DMS 273 (cell line): Measurements from ENCODE around the gene TRIM72.
A peak's percentile ranks its signal among the peaks of the same experiment; 100 is the strongest.
"Not testable (repeated sequence)": the region's sequence is repeated elsewhere in the genome, so short reads cannot be mapped to it uniquely, and the experiment has no call there.

Source experiments
- DNase-seq: peaks from one replicate; lab custom pipeline; 2025; ENCODE audit not compliant: unreplicated experiment; lab: John Stamatoyannopoulos, UW

TRIM72 gene

GRCh38 chr16:31213877-31214707 lies at the start of gene TRIM72:
Gene TRIM72 (plus strand): TSS chr16:31214119. CDS start chr16:31214739, 620 bp downstream.
- DNase-seq: no peak

- DNase-seq: no peak
Observed at GRCh38 chr16:31167315-31167714, 46.6 kb upstream of the TRIM72 start.

GRCh38 chr16:31168848-31169247 lies 45.1 kb upstream of the TRIM72 start:
- no peak for DNase-seq

- DNase-seq: not testable (repeated sequence)
Observed at GRCh38 chr16:31170048-31170447, 43.9 kb upstream of the TRIM72 start.

- no peak for DNase-seq
Observed at GRCh38 chr16:31177136-31177535, 36.8 kb upstream of the TRIM72 start.

- DNase-seq: no peak
Observed at GRCh38 chr16:31179219-31179746, 34.6 kb upstream of the TRIM72 start.

- DNase-seq: peak; percentile 94
Observed at GRCh38 chr16:31179747-31180459, 34.0 kb upstream of the TRIM72 start, which contains the start of gene FUS. Gene FUS (plus strand): TSS chr16:31180139. CDS start chr16:31180215, 76 bp downstream.

GRCh38 chr16:31181102-31181830 lies 32.7 kb upstream of the TRIM72 start:
- no peak for DNase-seq

GRCh38 chr16:31182391-31182790 lies 31.5 kb upstream of the TRIM72 start:
- no peak for DNase-seq

GRCh38 chr16:31183432-31184428 lies 30.2 kb upstream of the TRIM72 start:
- no peak for DNase-seq

GRCh38 chr16:31184888-31185287 lies 29.0 kb upstream of the TRIM72 start:
- DNase-seq: no peak

- no peak for DNase-seq
Observed at GRCh38 chr16:31185339-31185738, 28.6 kb upstream of the TRIM72 start.

- no peak for DNase-seq
Observed at GRCh38 chr16:31186176-31186575, 27.7 kb upstream of the TRIM72 start.

GRCh38 chr16:31186930-31187807 lies 26.8 kb upstream of the TRIM72 start:
- DNase-seq: no peak

- DNase-seq: no peak
Observed at GRCh38 chr16:31187808-31188189, 26.1 kb upstream of the TRIM72 start.

- DNase-seq: no peak
Observed at GRCh38 chr16:31188450-31189411, 25.2 kb upstream of the TRIM72 start.

- no peak for DNase-seq
Observed at GRCh38 chr16:31189412-31189778, 24.5 kb upstream of the TRIM72 start.

GRCh38 chr16:31190061-31190460 lies 23.9 kb upstream of the TRIM72 start:
- no peak for DNase-seq
